ENCODE results near the gene ZNF217.
"Not testable (repeated sequence)": the region's sequence is repeated elsewhere in the genome, so short reads cannot be mapped to it uniquely, and the experiment has no call there.

GRCh38 chr20:53584550-53584913, 9.1 kb downstream of the ZNF217 start:
- not testable (repeated sequence) for TF ChIP-seq POLR2A (IDR thresholded peaks at IDR 0.05; ENCODE audit: low read depth, low read length); POLR2AphosphoS5 (IDR thresholded peaks at IDR 0.05; ENCODE audit: low read depth, low read length); TAF1 (IDR thresholded peaks at IDR 0.05; ENCODE audit: borderline replicate concordance, low read depth, low read length)
